ENCODE data around the gene GRAMD1B.

The GRAMD1B gene

DNA sequence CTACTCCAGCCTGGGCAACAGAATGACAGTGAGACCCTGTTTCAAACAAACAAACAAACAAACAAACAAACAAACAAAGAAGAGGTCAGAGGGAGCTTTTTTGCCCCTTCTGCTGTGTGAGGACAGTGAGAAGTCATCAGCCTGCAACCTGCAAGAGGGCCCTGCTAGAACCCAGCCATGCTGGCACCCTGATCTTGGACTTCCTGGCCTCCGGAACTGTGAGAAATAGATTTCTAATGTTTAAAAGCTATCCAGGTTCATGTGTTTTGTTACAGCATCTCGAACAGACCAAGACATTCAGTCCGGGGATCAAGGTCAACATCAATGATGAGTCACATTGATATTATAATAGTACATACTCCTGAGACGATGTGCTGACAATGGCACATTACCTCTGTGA, 41.4 kb upstream of the GRAMD1B start:
- H3K4me2 ChIP-seq (ENCODE audit: low read depth, low read length, poor library complexity, severe bottlenecking): no peak overlapping the region
- H3K4me1 ChIP-seq (ENCODE audit: insufficient read depth, low read length, poor library complexity, severe bottlenecking): no peaks in the 10 kb centered on the region
- no peak overlapping the region for H2AFZ ChIP-seq (ENCODE audit: low read length)
- no peaks in the 10 kb centered on the region for H3K27me3 ChIP-seq (ENCODE audit: insufficient read depth, low read length, poor library complexity, severe bottlenecking)
- no peaks in the 10 kb centered on the region for H3K9me3 ChIP-seq (ENCODE audit: insufficient read depth, low read depth, low read length)
- H3K36me3 ChIP-seq (ENCODE audit: insufficient read depth, low read length): no peaks in the 10 kb centered on the region
- H3K4me3 ChIP-seq (ENCODE audit: low read length, poor library complexity, severe bottlenecking): no peak overlapping the region
- H3F3A ChIP-seq (ENCODE audit: low read depth): no peaks in the 10 kb centered on the region
- no peaks in the 10 kb centered on the region for H3K9me2 ChIP-seq (replicated peaks; ENCODE audit: low read depth, low read length)
- TF ChIP-seq CTCF (conservative IDR thresholded peaks at IDR 0.05; ENCODE audit: low read length) (no peak), EZH2phosphoT487 (IDR thresholded peaks at IDR 0.05; ENCODE audit: borderline replicate concordance) (no peak)
- H3K79me2 ChIP-seq (ENCODE audit: insufficient read depth, low read length): no peaks in the 10 kb centered on the region
- H3K9ac ChIP-seq (ENCODE audit: low read depth, low read length, poor library complexity, severe bottlenecking): no peak overlapping the region
- H4K20me1 ChIP-seq (ENCODE audit: insufficient read depth, low read length, poor library complexity, severe bottlenecking): no peaks in the 10 kb centered on the region

GRCh38 chr11:123390146-123390545, 39.9 kb upstream of the GRAMD1B start:
- TF ChIP-seq EZH2phosphoT487 (IDR thresholded peaks at IDR 0.05; ENCODE audit: borderline replicate concordance) (no peak), CTCF (conservative IDR thresholded peaks at IDR 0.05; ENCODE audit: low read length) (no peak)
- Histone ChIP-seq H3K9ac (ENCODE audit: low read depth, low read length, poor library complexity, severe bottlenecking) (no peak overlapping the region), H2AFZ (ENCODE audit: low read length) (no peak overlapping the region), H3K36me3 (ENCODE audit: insufficient read depth, low read length) (no peaks in the 10 kb centered on the region), H3K79me2 (ENCODE audit: insufficient read depth, low read length) (no peaks in the 10 kb centered on the region), H3K27me3 (ENCODE audit: insufficient read depth, low read length, poor library complexity, severe bottlenecking) (no peaks in the 10 kb centered on the region), H3K9me2 (replicated peaks; ENCODE audit: low read depth, low read length) (no peaks in the 10 kb centered on the region), H3K9me3 (ENCODE audit: insufficient read depth, low read depth, low read length) (no peaks in the 10 kb centered on the region), H4K20me1 (ENCODE audit: insufficient read depth, low read length, poor library complexity, severe bottlenecking) (no peaks in the 10 kb centered on the region), H3K4me1 (ENCODE audit: insufficient read depth, low read length, poor library complexity, severe bottlenecking) (no peaks in the 10 kb centered on the region), H3K4me3 (ENCODE audit: low read length, poor library complexity, severe bottlenecking) (no peak overlapping the region), H3F3A (ENCODE audit: low read depth) (no peaks in the 10 kb centered on the region), H3K4me2 (ENCODE audit: low read depth, low read length, poor library complexity, severe bottlenecking) (no peak overlapping the region)

DNA sequence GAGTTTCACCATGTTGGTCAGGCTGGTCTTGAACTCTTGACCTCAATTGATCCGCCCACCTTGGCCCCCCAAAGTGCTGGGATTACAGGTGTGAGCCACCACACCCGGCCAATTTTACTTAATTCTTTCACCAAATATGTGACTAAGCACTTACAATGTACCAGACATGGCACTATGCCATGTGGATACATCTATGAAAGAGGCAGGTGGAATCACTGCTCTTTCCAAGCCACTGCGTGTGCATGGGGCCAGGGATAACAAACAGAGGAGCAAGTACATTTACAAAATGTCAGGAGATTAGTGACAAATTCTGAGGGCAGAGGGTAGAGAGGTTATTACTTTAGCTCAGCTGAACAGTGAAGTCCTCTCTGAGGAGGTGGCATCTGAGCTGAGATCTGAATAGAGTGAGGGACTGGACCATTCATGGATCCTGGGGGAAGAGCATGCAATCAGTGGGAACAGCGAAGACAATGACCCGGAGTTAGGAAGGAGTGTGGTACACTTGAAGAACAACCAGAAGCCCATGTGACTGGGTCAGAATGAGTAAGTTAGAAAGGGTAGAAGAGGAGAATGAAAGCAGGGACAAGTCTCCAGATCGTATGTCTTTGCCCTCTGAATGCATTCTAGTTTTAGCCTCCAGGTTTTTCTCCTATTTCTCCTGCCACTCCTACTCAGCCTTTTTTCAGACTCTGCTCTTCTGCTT, 38.3 kb upstream of the GRAMD1B start:
- H2AFZ ChIP-seq (ENCODE audit: low read length): no peak overlapping the region
- no peaks in the 10 kb centered on the region for H3K27me3 ChIP-seq (ENCODE audit: insufficient read depth, low read length, poor library complexity, severe bottlenecking)
- H3K9me2 ChIP-seq (replicated peaks; ENCODE audit: low read depth, low read length): no peaks in the 10 kb centered on the region
- no peaks in the 10 kb centered on the region for H4K20me1 ChIP-seq (ENCODE audit: insufficient read depth, low read length, poor library complexity, severe bottlenecking)
- no peaks in the 10 kb centered on the region for H3K4me1 ChIP-seq (ENCODE audit: insufficient read depth, low read length, poor library complexity, severe bottlenecking)
- H3F3A ChIP-seq (ENCODE audit: low read depth): no peaks in the 10 kb centered on the region
- TF ChIP-seq CTCF (conservative IDR thresholded peaks at IDR 0.05; ENCODE audit: low read length): no peak
- H3K9me3 ChIP-seq (ENCODE audit: insufficient read depth, low read depth, low read length): no peaks in the 10 kb centered on the region
- H3K4me3 ChIP-seq (ENCODE audit: low read length, poor library complexity, severe bottlenecking): no peak overlapping the region
- no peak overlapping the region for H3K9ac ChIP-seq (ENCODE audit: low read depth, low read length, poor library complexity, severe bottlenecking)
- no peaks in the 10 kb centered on the region for H3K79me2 ChIP-seq (ENCODE audit: insufficient read depth, low read length)
- no peaks in the 10 kb centered on the region for H3K36me3 ChIP-seq (ENCODE audit: insufficient read depth, low read length)
- H3K4me2 ChIP-seq (ENCODE audit: low read depth, low read length, poor library complexity, severe bottlenecking): no peak overlapping the region

Data from Loucy (cell line).